Effector memory CD8-positive, alpha-beta T cell (primary cell): ENCODE results near the gene WWC1.
"Not testable (repeated sequence)": the region's sequence is repeated elsewhere in the genome, so short reads cannot be mapped to it uniquely, and the experiment has no call there.

Source experiments
- ATAC-seq: fragments of 150-1000 bp; cut with Tn5 transposase; replicated peaks from 2 replicates; pipeline ENCODE4 v1.10.0; 2021; ENCODE audit warnings: mild to moderate bottlenecking, moderate library complexity
- DNase-seq, 3 experiments: peaks; one replicate each; pipeline ENCODE4 v3.0.0; 2021
- H3K27ac Mint-ChIP-seq, 2 donors: one replicate each; pipeline ENCODE4 v1.8.0; 2022; ENCODE audit warnings: mild to moderate bottlenecking in 2 of 2, mixed read lengths in 2 of 2, moderate library complexity in 2 of 2
- H3K27me3 Mint-ChIP-seq, 2 donors: one replicate each; pipeline ENCODE4 v1.8.0; 2022; ENCODE audit warnings: mixed read lengths in 2 of 2
- H3K36me3 Mint-ChIP-seq: one replicate; pipeline ENCODE4 v1.8.0; 2022; ENCODE audit warnings: mild to moderate bottlenecking, moderate library complexity, mixed read lengths; ENCODE audit not compliant: insufficient read depth
- H3K4me1 Mint-ChIP-seq, 2 donors: one replicate each; pipeline ENCODE4 v1.8.0; 2022; ENCODE audit warnings: low read depth in 2 of 2, mixed read lengths in 2 of 2
- H3K4me3 Mint-ChIP-seq, 2 donors: one replicate each; pipeline ENCODE4 v1.8.0; 2022; ENCODE audit warnings: mild to moderate bottlenecking in 2 of 2, mixed read lengths in 2 of 2, moderate library complexity in 2 of 2
- H3K9me3 Mint-ChIP-seq, 2 donors: one replicate each; pipeline ENCODE4 v1.8.0; 2022; ENCODE audit warnings: mixed read lengths in 2 of 2

Gene WWC1

GRCh38 chr5:168307022-168307421 lies 15.6 kb downstream of the WWC1 start:
- H3K9me3 Mint-ChIP-seq, result no peaks in the 10 kb centered on the region
- no peak for DNase-seq
- H3K4me1 Mint-ChIP-seq, result no peaks in the 10 kb centered on the region
- no peak overlapping the region for H3K4me3 Mint-ChIP-seq
- H3K36me3 Mint-ChIP-seq, result no peaks in the 10 kb centered on the region
- no peak for ATAC-seq
- H3K27ac Mint-ChIP-seq, result no peak overlapping the region
- peaks cover 8 to 26% of the 10 kb centered on the region in 2 donors for H3K27me3 Mint-ChIP-seq

GRCh38 chr5:168307925-168308584 lies 16.6 kb downstream of the WWC1 start:
- Mint-ChIP-seq H3K4me3 (no peak overlapping the region), H3K27me3 (peaks cover 6 to 26% of the 10 kb centered on the region in 2 donors), H3K36me3 (no peaks in the 10 kb centered on the region), H3K9me3 (no peaks in the 10 kb centered on the region), H3K4me1 (no peaks in the 10 kb centered on the region), H3K27ac (no peak overlapping the region)
- ATAC-seq (no peak), DNase-seq (no peak)

- ATAC-seq, result no peak
- Mint-ChIP-seq H3K4me1 (no peaks in the 10 kb centered on the region), H3K4me3 (no peak overlapping the region), H3K9me3 (no peaks in the 10 kb centered on the region), H3K27ac (no peak overlapping the region), H3K36me3 (no peaks in the 10 kb centered on the region), H3K27me3 (peaks cover 12 to 33% of the 10 kb centered on the region in 2 donors)
- DNase-seq, result no peak
Measured at GRCh38 chr5:168308976-168309598, 17.6 kb downstream of the WWC1 start.

GRCh38 chr5:168310541-168310940 lies 19.1 kb downstream of the WWC1 start:
- not testable (repeated sequence) for DNase-seq, H3K27ac Mint-ChIP-seq, ATAC-seq, H3K9me3 Mint-ChIP-seq, H3K36me3 Mint-ChIP-seq, H3K4me3 Mint-ChIP-seq, H3K4me1 Mint-ChIP-seq
- peaks cover 12 to 30% of the 10 kb centered on the region in 2 donors for H3K27me3 Mint-ChIP-seq

- no peaks in the 10 kb centered on the region for H3K4me1 Mint-ChIP-seq
- H3K36me3 Mint-ChIP-seq, result no peaks in the 10 kb centered on the region
- no peak overlapping the region for H3K27ac Mint-ChIP-seq
- no peaks in the 10 kb centered on the region for H3K9me3 Mint-ChIP-seq
- H3K4me3 Mint-ChIP-seq, result no peak overlapping the region
- ATAC-seq (no peak), DNase-seq (no peak)
- peaks cover 12 to 29% of the 10 kb centered on the region in 2 donors for H3K27me3 Mint-ChIP-seq
Measured at GRCh38 chr5:168311061-168311566, 19.7 kb downstream of the WWC1 start.

- DNase-seq (no peak), ATAC-seq (no peak)
- Mint-ChIP-seq H3K36me3 (no peaks in the 10 kb centered on the region), H3K27ac (no peak overlapping the region), H3K4me3 (no peak overlapping the region), H3K9me3 (no peaks in the 10 kb centered on the region), H3K4me1 (no peaks in the 10 kb centered on the region), H3K27me3 (peaks cover 12 to 29% of the 10 kb centered on the region in 2 donors)
Measured at GRCh38 chr5:168312606-168313295, 21.3 kb downstream of the WWC1 start.

GRCh38 chr5:168313596-168314204 lies 22.3 kb downstream of the WWC1 start:
- H3K4me3 Mint-ChIP-seq, result no peak overlapping the region
- ATAC-seq (no peak), DNase-seq (no peak)
- H3K27ac Mint-ChIP-seq, result no peak overlapping the region
- H3K4me1 Mint-ChIP-seq, result no peaks in the 10 kb centered on the region
- H3K36me3 Mint-ChIP-seq, result no peaks in the 10 kb centered on the region
- H3K9me3 Mint-ChIP-seq, result no peaks in the 10 kb centered on the region
- peaks cover 12 to 27% of the 10 kb centered on the region in 2 donors for H3K27me3 Mint-ChIP-seq

- Mint-ChIP-seq H3K36me3 (no peaks in the 10 kb centered on the region), H3K27me3 (peaks cover 8 to 15% of the 10 kb centered on the region in 2 donors), H3K9me3 (no peaks in the 10 kb centered on the region), H3K4me3 (no peak overlapping the region), H3K27ac (no peak overlapping the region), H3K4me1 (no peaks in the 10 kb centered on the region)
- DNase-seq (no peak), ATAC-seq (no peak)
Measured at GRCh38 chr5:168314735-168315411, 23.4 kb downstream of the WWC1 start.

- Mint-ChIP-seq H3K36me3 (no peaks in the 10 kb centered on the region), H3K4me3 (no peak overlapping the region), H3K27me3 (peaks cover 6 to 11% of the 10 kb centered on the region in 2 donors), H3K4me1 (no peaks in the 10 kb centered on the region), H3K9me3 (no peaks in the 10 kb centered on the region), H3K27ac (no peak overlapping the region)
- no peak for DNase-seq
- ATAC-seq, result no peak
Measured at GRCh38 chr5:168315416-168316138, 24.1 kb downstream of the WWC1 start.

- no peaks in the 10 kb centered on the region for H3K9me3 Mint-ChIP-seq
- no peaks in the 10 kb centered on the region for H3K36me3 Mint-ChIP-seq
- H3K4me3 Mint-ChIP-seq, result no peak overlapping the region
- DNase-seq (no peak), ATAC-seq (no peak)
- H3K4me1 Mint-ChIP-seq, result no peaks in the 10 kb centered on the region
- no peak overlapping the region for H3K27ac Mint-ChIP-seq
- H3K27me3 Mint-ChIP-seq, result peaks cover 6 to 11% of the 10 kb centered on the region in 2 donors
Measured at GRCh38 chr5:168316139-168316578, 24.7 kb downstream of the WWC1 start.

GRCh38 chr5:168317096-168317520 lies 25.7 kb downstream of the WWC1 start:
- DNase-seq, result no peak
- no peak overlapping the region for H3K27ac Mint-ChIP-seq
- no peak overlapping the region for H3K4me3 Mint-ChIP-seq
- peaks cover 6 to 11% of the 10 kb centered on the region in 2 donors for H3K27me3 Mint-ChIP-seq
- H3K9me3 Mint-ChIP-seq, result no peaks in the 10 kb centered on the region
- H3K4me1 Mint-ChIP-seq, result no peaks in the 10 kb centered on the region
- no peaks in the 10 kb centered on the region for H3K36me3 Mint-ChIP-seq
- no peak for ATAC-seq

GRCh38 chr5:168317521-168318147 lies 26.2 kb downstream of the WWC1 start:
- Mint-ChIP-seq H3K27ac (no peak overlapping the region), H3K9me3 (no peaks in the 10 kb centered on the region), H3K27me3 (peaks cover 8 to 11% of the 10 kb centered on the region in 2 donors), H3K36me3 (no peaks in the 10 kb centered on the region), H3K4me3 (no peak overlapping the region), H3K4me1 (no peaks in the 10 kb centered on the region)
- DNase-seq, result no peak
- ATAC-seq, result no peak
